ENCODE measurements around the gene KATNAL2. TPM values are rescaled to one million over a fixed set of nuclear protein-coding genes. Genes with fewer than 3 reads are reported as not detected.

The KATNAL2 gene, protein sequence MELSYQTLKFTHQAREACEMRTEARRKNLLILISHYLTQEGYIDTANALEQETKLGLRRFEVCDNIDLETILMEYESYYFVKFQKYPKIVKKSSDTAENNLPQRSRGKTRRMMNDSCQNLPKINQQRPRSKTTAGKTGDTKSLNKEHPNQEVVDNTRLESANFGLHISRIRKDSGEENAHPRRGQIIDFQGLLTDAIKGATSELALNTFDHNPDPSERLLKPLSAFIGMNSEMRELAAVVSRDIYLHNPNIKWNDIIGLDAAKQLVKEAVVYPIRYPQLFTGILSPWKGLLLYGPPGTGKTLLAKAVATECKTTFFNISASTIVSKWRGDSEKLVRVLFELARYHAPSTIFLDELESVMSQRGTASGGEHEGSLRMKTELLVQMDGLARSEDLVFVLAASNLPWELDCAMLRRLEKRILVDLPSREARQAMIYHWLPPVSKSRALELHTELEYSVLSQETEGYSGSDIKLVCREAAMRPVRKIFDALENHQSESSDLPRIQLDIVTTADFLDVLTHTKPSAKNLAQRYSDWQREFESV
- total RNA-seq = 0.73 and 1.0 TPM in 2 replicates

DNA sequence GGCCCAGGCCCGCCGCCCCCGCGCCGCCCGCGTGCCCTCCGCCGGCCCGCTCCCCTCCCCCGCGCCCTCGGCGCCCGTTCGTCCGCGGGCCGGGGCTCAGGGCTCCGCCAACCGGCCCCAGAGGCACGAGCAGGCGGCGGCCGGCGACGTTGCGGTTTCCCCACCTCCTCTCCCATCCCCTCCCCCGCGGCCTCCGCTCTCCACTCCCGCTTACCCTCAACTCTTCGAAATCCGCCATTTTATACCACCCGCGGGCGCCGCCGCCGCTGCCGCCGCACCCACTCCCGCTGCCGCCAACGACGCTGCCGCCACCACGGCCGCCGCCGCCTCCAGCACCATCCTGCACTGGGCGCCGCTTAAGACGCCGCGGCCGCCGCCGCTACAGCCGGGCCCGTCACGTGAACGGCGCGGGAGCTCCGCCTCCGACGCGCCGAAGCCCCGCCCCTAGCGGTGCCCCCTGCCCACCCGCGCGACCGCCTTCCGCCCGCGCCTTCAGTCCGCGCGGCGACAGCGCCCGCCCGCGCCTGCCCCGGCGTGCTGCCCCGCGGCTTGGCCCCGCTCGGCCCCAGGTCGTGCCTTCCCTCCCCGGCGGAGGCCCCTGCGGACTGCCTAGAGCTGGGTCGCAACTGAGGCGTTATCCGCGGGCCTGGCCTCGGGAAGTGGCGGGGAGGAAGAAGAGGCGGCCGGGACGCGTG is at the start of gene KATNAL2, which contains the start of gene PIAS2:
Gene KATNAL2, plus strand, starts transcription at position 495 of the 695 bp plus-strand sequence. CDS start 29,271 bp downstream, outside the sequence.
Gene PIAS2, minus strand, starts transcription at position 400 of the 695 bp plus-strand sequence. Its CDS starts 162 bp downstream, at position 238.
- intact Hi-C loops (cut with micrococcal nuclease) = loop anchor here (2.0 to 10.0 kb wide), 4 partner anchors 30 to 1015 kb away; partner anchors contain the start of genes IER3IP1, SMAD2 and ST8SIA5

DNA sequence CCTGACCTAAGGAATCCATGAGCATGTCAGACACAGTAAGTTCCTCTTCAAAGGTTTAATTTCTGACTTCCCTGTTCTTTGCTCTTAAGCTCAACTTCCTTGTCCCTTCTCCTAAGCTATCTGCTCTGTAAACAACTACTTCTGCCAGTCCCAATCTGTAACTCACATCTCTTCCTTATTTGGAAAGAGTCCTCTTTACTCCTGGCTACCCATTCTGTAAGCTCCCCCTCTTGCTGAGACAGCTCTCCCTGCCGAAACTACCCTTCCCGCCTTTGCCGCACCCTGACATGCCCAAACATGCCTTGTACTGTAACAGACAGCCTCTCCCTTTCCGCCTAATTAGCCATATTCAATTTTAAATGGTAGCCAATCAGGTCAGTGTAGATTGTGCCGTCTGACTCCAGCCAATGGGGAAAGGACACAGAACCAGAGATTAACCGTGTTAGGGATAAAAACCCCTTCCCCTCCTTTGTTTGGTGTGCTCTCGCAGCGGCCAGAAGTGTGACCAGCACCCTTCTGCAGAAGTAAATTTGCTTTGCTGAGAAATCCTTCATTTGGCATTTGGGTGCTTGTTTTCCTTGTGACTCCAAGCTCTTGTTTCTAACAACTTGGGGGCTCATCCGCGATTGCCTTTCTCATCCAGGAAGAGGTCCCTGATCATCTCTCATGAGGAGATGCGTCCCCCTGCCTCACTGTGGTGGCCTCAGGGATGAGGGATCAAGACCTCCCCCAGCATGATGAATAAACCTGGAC is 49.1 kb upstream of the KATNAL2 start:
- intact Hi-C loops (cut with micrococcal nuclease) = no loop called here

DNA sequence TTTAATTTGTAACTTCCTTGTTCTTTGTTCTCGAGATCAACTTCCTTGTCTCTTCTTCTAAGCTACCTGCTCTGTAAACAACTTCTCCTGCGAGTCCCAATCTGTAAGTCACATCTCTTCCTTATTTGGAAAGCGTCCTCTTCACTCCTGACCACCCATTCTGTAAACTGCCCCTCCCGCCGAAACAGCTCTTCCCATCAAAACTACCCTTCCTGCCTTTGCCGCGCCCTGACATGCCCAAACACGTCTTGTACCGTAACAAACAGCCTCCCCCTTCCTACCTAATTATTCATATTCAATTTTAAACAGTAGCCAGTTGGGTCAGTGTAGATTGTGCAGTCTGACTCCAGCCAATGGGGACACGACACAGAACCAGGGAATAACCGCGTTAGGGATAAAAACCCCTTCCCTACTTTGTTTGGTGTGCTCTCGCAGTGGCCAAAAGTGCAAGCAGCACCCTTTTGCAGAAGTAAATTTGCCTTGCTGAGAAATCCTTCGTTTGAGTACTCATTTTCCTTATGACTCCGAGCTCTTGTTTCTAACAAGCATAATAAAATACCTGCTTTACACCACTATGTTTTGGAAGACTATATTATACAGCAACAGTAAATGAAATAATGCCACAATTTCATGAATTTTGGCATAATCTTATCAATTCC is 39.9 kb upstream of the KATNAL2 start:
- intact Hi-C loops (cut with micrococcal nuclease) = no loop called here

DNA sequence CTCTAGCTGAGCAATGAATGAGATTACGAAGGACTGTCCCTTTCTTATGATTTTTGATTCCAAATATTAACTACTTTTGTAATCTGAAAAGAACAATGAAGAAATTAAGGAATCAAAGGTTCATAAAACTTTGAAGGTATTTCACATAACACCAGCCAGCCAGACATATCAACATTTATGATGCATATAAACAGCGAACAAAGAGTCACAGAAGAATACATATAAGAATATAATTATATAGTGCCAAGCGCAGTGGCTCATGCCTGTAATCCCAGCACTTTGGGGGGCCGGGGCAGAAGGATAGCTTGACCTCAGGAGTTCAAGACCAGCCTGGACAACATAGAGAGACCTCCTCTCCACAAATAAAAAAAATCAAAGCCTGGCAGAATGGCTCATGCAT is 34.2 kb upstream of the KATNAL2 start:
- intact Hi-C loops (cut with micrococcal nuclease) = no loop called here

DNA sequence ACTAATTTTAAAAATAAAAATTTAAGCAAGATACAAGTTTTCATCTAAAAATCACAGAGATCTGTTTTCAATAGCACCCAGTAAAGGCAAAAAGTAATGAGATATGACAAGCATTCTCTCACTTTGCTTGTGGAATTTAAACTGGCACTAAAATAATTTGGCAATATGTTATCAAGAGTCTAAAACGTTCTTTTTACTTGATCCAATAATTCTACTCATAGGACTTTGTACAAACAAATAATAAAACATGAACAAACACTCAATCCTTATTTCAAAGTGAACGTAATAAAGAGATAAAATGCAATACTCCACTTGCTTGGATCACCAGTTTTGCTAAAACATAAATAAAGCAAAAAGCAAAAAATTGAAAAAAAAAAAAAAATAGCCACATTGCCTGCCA is 30.5 kb upstream of the KATNAL2 start:
- intact Hi-C loops (cut with micrococcal nuclease) = no loop called here

DNA sequence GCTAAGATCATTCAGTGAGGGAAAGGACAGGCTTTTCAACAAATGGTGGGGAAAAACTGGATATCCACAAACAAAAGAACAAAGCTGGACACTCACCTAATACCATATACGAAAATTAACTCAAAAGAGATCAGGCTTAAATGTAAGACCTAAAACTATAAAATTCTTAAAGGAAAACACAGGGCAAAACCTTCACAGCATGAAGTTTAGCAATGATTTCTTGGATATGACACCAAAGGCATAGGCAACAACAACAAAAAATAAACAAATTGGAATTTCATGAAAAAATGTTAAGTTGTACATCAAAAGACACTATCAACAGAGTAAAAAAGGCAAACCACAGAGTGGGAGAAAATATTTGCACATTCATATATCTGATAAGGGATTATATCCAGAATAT is 28.4 kb upstream of the KATNAL2 start:
- intact Hi-C loops (cut with micrococcal nuclease) = no loop called here

DNA sequence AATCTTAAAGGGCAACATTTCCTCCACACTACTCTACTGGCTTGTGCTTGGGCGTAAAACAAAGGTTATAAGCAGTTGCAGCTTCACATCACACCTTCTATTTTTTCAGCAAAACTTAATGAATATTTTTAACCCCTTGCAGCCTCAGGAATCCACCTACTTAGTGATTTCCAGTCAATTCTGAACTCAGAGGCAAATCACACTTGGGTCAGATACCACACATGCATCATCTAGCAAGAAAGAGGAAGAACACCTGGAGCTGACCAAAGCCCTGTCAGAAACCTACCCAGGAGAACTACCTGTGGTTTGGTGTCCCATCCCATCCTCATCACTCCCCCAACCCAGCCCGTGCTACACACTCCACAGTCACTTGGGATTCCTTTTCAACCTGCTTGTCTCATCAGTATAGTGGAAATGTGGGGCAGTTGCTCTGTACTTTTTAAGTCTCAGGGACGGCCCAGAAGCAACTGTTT is 25.6 kb upstream of the KATNAL2 start:
- intact Hi-C loops (cut with micrococcal nuclease) = no loop called here

DNA sequence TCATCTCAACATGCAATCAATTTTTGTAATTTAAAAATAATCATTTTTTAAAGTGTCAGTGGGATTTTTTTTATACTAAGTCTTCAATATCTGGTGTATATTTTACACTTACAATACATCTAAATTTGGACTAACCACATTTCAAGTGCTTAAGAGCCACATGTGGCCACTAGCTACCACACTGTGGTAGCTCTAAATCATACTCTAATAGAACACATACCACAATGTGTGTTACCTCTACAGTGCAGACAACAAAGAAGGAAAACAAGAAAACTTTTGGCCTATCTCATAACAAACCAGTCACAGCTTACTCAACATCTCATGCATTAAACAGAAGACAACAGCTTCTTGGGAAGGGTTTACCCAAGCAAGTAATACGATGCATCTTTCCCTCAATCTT is 24.6 kb upstream of the KATNAL2 start:
- intact Hi-C loops (cut with micrococcal nuclease) = no loop called here

DNA sequence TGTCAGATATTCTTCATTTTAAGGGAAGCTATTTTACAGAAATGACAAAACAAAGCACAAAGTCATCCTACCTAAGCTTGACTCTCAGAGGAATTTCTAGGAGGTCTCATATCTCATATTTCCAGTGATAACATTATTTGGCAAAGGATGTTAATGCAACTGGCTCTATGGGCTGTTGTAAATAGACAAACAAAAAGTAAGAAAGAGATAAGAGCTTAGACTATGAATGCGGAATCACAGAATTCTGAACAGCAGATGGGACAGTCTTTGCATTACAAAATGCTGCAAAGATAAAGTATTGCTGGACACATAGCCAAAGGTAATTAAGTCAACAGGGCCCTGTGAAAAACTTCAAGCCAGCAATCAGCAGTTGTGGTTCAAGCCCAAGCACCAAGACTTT is 24.0 kb upstream of the KATNAL2 start:
- intact Hi-C loops (cut with micrococcal nuclease) = no loop called here

DNA sequence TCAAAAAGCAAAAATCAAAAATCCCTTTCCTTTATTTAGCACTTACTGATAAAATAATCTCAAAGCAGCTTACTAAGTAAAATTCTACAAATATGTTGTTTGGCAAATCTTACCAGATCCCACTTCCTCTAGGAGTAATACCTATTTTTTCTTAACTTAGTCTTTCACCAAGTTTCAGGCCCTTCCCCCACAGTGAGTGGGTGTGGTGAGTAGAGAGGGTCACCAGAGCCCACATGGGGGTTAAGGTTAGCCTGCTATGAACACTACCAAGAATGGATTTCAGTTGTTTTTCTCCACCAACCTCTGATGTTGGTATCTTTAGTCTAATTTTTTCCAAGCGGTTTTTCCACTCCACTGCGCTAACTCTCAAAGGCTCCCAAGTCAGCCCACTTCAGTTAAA is 23.3 kb upstream of the KATNAL2 start:
- intact Hi-C loops (cut with micrococcal nuclease) = no loop called here

DNA sequence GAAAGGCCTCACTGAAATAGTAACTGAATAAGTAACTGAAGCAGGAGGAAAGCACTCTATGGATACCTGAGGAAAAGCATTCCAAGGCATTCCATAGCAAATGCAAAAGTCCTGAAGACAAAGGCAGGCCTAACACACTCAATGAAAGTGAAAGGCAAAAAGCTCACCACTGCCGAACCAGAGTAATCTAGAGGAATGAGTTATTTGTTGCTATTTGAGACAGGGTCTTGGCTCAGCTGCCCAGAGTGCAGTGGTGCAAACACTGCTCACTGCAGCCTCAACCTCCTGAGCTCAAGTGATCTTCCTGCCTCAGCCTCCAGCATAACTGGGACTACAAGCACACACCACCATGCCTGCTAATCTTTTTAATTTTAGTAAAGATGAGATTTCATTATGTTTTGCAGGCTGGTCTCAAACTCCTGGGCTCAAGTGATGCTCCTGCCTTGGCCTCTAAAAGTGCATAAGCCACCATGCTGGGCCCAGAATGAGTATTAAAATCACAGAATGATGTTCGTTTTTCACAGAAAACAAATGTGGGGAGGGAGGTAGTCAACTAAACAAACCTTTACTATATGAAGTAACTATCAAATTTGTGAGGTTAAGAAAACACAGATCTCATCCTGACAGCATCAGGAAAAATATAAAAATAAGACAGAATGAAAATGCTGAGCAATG is 18.0 kb upstream of the KATNAL2 start:
- intact Hi-C loops (cut with micrococcal nuclease) = no loop called here

DNA sequence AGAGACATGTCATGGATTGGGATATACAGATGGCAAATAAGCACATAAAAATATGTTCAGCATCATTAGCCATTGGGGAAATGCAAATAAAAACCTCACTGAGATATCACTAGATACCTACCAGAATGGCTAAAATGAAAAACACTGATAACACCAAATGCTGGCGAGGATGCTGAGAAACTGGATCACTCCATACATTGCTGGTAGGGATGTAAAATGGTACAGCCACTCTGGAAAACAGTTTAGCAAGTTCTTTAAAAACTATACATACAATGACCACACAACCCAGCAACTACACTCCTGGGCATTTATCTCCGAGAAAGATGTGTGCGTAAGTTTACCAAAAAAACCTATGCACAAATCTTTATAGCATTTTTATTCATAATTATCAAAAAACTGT is 14.0 kb upstream of the KATNAL2 start:
- intact Hi-C loops (cut with micrococcal nuclease) = no loop called here

DNA sequence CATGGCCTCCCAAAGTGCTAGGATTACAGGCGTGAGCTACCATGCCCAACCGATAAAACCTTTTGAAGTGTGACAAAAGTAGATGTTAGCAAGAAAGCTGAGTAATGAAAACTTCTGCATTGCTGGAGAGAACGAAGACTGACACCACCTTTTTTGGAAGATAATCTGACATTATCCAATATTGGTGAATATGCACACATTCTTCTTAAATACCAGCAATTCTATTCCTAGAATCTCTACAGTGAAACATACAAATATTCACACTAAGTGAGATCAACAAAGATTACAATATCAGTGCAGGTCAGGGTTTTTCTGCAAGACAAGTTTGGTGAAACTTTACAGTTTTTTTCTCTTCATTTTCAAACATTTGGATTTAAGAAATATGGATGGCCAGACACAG is 7.9 kb upstream of the KATNAL2 start:
- intact Hi-C loops (cut with micrococcal nuclease) = no loop called here

DNA sequence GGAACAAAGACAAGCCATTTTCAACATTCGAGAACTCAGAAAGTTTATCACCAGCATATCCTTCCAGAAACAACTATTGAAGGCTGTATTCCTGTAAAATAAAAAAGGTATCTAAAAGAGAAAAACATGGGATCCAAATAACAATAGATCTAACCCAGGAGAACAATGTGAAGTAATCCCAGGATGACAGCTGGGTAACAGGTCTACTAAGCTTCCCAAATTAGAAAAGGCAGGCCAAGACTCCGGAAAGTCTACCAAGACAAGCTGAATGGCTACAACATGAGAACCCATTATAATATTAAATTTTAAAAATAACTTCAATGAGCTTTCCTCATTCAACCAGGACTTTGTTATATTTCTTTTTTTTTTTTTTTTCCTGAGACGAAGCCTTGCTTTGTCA is 6.5 kb upstream of the KATNAL2 start:
- intact Hi-C loops (cut with micrococcal nuclease) = loop anchor here (10.0 kb wide), 1 partner anchor 264 kb away; the partner anchor contains the start of gene IER3IP1

DNA sequence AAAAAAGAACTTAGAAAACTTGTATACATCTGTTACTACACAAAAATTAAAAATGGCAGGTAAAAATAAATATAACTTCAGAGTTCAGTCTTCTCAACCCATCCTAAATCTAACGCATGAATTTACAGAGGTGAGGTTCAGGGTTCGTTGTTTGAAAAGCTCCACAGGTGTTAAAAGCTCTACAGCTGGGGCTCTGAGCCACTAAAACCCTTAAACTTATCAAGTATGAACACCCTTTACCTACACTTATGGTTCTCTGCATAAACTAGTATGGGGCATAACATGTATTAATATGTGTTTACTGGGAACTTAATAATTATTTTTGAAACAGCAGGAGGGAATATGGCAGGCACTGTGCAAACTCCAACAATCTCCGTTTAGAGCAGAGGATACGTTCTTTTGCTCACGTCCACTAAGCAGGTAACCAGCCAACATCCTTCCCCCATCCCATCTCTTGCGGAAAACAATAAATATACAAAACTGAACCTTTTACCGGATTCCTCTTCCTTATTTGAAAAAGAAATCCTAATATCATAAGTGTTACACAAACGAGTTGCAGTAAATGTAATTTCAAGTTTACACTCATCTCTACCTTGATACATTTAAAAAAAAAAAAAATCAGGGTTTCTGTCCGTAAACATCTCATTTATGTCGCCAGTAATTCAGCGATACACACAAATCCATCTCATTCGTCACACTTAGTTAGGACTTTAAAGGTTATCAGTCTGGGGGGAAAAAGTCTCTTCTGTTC is 1.4 kb upstream of the KATNAL2 start:
- intact Hi-C loops (cut with micrococcal nuclease) = loop anchor here (2.0 to 10.0 kb wide), 4 partner anchors 31 to 1016 kb away; partner anchors contain the start of genes IER3IP1, SMAD2 and ST8SIA5

DNA sequence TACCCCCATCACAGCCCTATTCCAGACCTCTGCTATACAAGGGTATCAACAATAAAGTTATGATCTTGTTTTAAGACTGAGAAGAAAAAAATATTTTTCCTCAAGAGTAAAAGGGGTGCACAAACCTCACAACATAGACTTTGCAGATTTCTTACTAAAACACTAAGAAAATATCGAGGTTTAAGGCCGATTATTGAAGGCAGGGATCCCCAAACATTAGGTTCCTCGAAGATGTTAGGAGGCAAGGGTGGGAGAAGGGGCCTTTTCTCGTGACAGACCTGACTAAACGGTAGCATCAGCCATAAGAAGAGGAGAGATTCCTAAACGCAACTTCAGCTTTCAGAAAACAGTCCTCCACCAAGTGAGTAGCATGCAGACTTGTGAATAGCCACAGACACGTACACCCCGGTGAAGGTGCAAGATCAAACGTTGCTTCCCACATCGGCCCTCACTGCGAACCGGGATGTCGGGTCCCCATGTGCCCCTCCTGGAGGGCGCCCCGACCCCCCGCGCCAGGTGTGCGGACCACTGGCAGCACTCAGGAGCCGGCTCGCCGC is 773 bp upstream of the KATNAL2 start:
- intact Hi-C loops (cut with micrococcal nuclease) = loop anchor here (2.0 to 10.0 kb wide), 4 partner anchors 30 to 1016 kb away; partner anchors contain the start of genes IER3IP1, SMAD2 and ST8SIA5

DNA sequence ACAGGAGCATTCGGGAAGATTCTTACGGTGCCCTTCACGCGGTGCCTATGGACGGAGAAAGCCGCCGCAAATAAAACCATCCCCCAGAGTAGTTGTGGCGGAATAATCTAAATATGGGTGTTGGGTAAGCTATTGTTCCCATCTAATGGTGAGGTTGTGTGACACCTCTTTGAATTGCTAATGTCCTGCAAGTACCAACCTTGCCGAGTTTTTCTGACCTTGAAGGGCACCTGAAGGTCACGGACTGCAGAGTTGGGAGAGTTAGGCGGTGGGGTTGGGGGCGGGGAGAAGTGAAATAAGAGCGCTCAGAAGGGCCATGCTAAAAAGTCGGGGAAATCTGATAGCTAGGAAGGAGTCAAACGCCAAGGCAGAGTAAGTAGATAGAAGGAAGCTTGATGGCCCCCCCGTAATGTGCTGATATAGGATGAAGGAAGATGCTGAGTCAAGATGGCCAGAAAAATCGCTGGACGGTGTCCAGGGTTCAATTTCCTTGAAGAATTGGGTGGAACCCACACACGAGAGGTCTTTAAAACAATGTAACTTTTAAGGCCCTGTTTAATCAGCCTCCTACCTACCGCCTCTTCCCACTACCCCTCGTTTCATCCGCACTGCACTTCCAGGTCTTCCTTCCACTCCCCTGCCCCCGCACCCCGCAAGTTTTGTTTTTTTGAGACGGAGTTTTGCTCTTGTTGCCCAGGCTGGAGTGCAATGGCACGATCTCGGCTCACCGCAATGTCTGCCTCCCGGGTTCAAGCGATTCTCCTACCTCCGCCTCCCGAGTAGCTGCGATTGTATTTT is 600 bp downstream of the KATNAL2 start:
- intact Hi-C loops (cut with micrococcal nuclease) = loop anchor here (2.0 to 10.0 kb wide), 4 partner anchors 29 to 1014 kb away; partner anchors contain the start of genes IER3IP1, SMAD2 and ST8SIA5

DNA sequence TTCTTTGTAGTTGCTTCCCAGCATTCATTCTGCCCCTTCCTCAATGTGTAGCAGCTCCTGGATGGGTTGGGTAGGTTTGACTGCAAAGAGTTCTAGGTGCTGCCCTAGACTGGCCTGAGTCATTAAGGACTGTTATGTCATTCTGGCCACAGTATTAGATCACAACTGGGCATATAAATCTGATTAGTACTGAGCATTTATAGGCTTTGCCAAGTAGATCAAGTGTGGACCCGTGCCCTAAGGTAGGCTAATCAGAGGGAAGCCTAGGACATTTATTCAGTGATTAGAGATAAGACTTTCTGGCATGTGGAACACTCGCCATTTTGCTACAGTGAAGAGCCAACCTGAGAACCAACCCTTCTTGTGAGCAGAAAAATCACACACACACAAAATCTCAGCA is 2.7 kb downstream of the KATNAL2 start:
- intact Hi-C loops (cut with micrococcal nuclease) = no loop called here

Data from T-helper 2 cell treated with Interferon-gamma antibody and Interleukin-4, amounts not matched to agents 100 ng/mL and 5 ng/mL, for 36 hours (primary cell).